ENCODE results near the gene MASP2. TPM values are rescaled to one million over a fixed set of nuclear protein-coding genes. Genes with fewer than 3 reads are reported as not detected.

Gene MASP2
- total and polyA plus RNA-seq, 10 of the 15 experiments (the other 5 are each of a cell fraction or from before 2014, with no cell fraction given), result 0.04 to 0.21 (median 0.06) TPM; not detected in 7

GRCh38 chr1:11062965-11063401 lies 15.9 kb upstream of the MASP2 start (continued):
- TF ChIP-seq PML (IDR thresholded peaks at IDR 0.05; ENCODE audit: low read length) (no peak), MAX (IDR thresholded peaks at IDR 0.05; ENCODE audit: low read depth, low read length) (peak; percentile 91), MTA3 (IDR thresholded peaks at IDR 0.05; ENCODE audit: borderline replicate concordance, low read length) (peak; percentile 83; the same call in 1 of the 2 replicates), ZNF384 (IDR thresholded peaks at IDR 0.05; ENCODE audit: borderline replicate concordance, low read depth, low read length) (no peak), IKZF1 (conservative IDR thresholded peaks at IDR 0.05) (peak; percentile 94), RBBP5 (conservative IDR thresholded peaks at IDR 0.05) (no peak), NBN (IDR thresholded peaks at IDR 0.05) (peak; percentile 94), SMAD1 (IDR thresholded peaks at IDR 0.05; ENCODE audit: low read depth, partially characterized antibody) (peak; percentile 77), RUNX3 (IDR thresholded peaks at IDR 0.05; ENCODE audit: low read length) (peak; percentile 99), BMI1 (IDR thresholded peaks at IDR 0.05; ENCODE audit: borderline replicate concordance) (peak; percentile 61; the same call in 1 of the 2 replicates), MTA2 (IDR thresholded peaks at IDR 0.05; ENCODE audit: low read depth) (peak; percentile 99), ZBED1 (IDR thresholded peaks at IDR 0.05; ENCODE audit: borderline replicate concordance) (peak; percentile 68; the same call in 1 of the 2 replicates), IRF5 (IDR thresholded peaks at IDR 0.05; ENCODE audit: borderline replicate concordance) (peak; percentile 60; the same call in 1 of the 2 replicates), NR2F1 (conservative IDR thresholded peaks at IDR 0.05) (peak; percentile 76), ZNF274 (IDR thresholded peaks at IDR 0.05; ENCODE audit: insufficient read depth, insufficient read length) (no peak), EP300 (IDR thresholded peaks at IDR 0.05; ENCODE audit: borderline replicate concordance in 1 of 2, control insufficient read depth in 1 of 2, low read depth in 2 of 2, low read length in 2 of 2) (peak; percentile 84 to 88), GATAD2B (conservative IDR thresholded peaks at IDR 0.05; ENCODE audit: low read depth) (peak; percentile 52; the same call in 1 of the 2 replicates), SIN3A (IDR thresholded peaks at IDR 0.05; ENCODE audit: low read depth, low read length) (0 out of 2 replicates have a peak, but pooled peaks have one; percentile 57), NFXL1 (IDR thresholded peaks at IDR 0.05; ENCODE audit: borderline replicate concordance) (no peak), E2F8 (IDR thresholded peaks at IDR 0.05; ENCODE audit: low read depth, partially characterized antibody) (no peak), FOXM1 (IDR thresholded peaks at IDR 0.05; ENCODE audit: low read depth, low read length) (peak; percentile 75; the same call in 1 of the 2 replicates), PKNOX1 (IDR thresholded peaks at IDR 0.05) (peak; percentile 81), POU2F2 (IDR thresholded peaks at IDR 0.05; ENCODE audit: borderline replicate concordance, low read depth, low read length) (peak; percentile 67; the same call in 1 of the 3 replicates), MEF2A (IDR thresholded peaks at IDR 0.05; ENCODE audit: insufficient read depth, low read depth, low read length) (peak; percentile 12; the same call in 1 of the 2 replicates), POLR2AphosphoS5 (IDR thresholded peaks at IDR 0.05; ENCODE audit: low read length) (peak; percentile 42; the same call in 1 of the 2 replicates), ZSCAN29 (IDR thresholded peaks at IDR 0.05) (0 out of 2 replicates have a peak, but pooled peaks have one; percentile 22), SREBF1 (IDR thresholded peaks at IDR 0.05; ENCODE audit: low read length) (no peak), TBL1XR1 (IDR thresholded peaks at IDR 0.05; ENCODE audit: low read depth, low read length) (peak; percentile 65; the same call in 1 of the 2 replicates), YBX1 (IDR thresholded peaks at IDR 0.05) (no peak)

All from GM12878 (cell line).